ENCODE results near the gene AMHR2. TPM values are rescaled to one million over a fixed set of nuclear protein-coding genes. Genes with fewer than 3 reads are reported as not detected.

Gene AMHR2
- total RNA-seq, 3 donors from 2014 or later (not counting 1 experiment from before 2014, with no cell fraction given): not detected

DNA sequence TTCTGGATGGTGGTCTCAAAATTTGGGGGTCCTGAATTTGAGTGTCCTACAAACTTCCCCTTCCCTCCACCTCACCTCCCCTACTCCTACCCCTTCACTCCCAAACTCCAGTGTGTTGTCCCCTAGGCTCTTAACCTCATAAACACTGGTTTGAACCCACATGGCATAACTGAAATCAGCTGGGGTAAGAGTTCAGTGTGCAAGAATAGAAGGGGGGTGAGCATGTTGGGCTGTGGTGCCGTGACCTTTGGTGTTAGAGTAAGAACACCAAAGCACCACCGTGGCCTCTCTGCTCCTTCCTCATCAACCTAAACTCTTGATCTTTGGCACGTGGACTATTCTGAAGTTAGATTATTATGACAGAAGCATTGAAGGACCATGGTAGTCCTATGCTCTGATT is 39.3 kb downstream of the AMHR2 start:
- H3K9me3 ChIP-seq (ENCODE audit: control insufficient read depth, insufficient read depth, low read length): no peaks in the 10 kb centered on the region
- no peak overlapping the region for H3K27ac ChIP-seq (ENCODE audit: low read length)
- ATAC-seq (no peak), DNase-seq (no peak)
- H3K27me3 ChIP-seq (ENCODE audit: control insufficient read depth, insufficient read depth, low read length): no peaks in the 10 kb centered on the region
- intact Hi-C loops (cut with micrococcal nuclease): no loop called here
- no peak overlapping the region for H3K4me3 Mint-ChIP-seq
- no peak overlapping the region for H3K4me3 ChIP-seq (ENCODE audit: low read length)
- peaks cover 99% of the 10 kb centered on the region for H3K36me3 ChIP-seq (ENCODE audit: control insufficient read depth, insufficient read depth, low read length)
- H3K27me3 Mint-ChIP-seq (ENCODE audit: low read depth in 2 of 2): no peaks in the 10 kb centered on the region
- H3K36me3 Mint-ChIP-seq: peaks cover 38% of the 10 kb centered on the region
- TF ChIP-seq CTCF (IDR thresholded peaks at IDR 0.05): no peak
- 92% methylated on average over 2 of the region's 3 CpGs for WGBS (ENCODE audit: insufficient coverage)
- H3K9me3 Mint-ChIP-seq: no peaks in the 10 kb centered on the region
- H3K4me1 ChIP-seq (ENCODE audit: control insufficient read depth, insufficient read depth, low read length): no peaks in the 10 kb centered on the region
- peak overlapping the region; percentile 22 to 41 for H3K27ac Mint-ChIP-seq
- peaks cover 34 to 37% of the 10 kb centered on the region in 2 donors for H3K4me1 Mint-ChIP-seq

DNA sequence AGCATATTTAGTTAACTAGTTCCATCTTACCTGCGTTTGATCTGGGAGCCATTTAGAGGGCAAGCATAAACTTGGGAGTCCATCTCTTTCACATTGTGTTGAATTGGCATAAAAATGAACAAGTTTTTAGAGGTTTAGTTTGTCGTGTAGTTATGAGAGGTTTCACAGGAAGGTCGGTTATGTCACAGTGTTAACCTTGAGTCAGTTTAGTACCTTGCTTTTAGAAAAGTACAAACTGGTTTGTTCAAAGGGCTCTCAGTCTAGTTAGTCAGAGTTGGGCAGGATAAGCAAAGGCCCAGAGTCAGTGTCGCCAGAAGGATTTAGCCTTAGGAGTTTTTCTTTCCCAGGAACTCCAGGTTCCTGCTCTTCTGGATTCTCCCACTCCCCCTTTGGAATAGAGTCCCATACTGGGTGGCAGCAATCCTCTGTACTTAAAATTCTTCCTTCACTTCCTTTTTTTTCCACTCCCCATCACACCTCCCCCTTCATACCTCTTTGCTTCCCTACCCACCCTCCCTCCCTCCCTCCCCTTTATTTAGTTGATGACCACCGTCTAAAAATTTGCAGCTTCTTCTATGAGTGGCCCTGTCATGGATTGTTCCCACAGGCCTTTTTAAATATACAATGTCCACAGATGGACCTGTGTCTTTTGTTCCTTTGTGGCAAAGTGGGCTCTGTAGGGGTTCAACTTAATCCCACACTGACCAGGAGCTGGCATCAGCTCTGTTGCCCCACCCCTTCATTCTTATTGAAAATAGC is 40.3 kb downstream of the AMHR2 start:
- H3K9me3 Mint-ChIP-seq: no peaks in the 10 kb centered on the region
- Histone ChIP-seq H3K4me3 (ENCODE audit: low read length) (no peak overlapping the region), H3K27ac (ENCODE audit: low read length) (no peak overlapping the region), H3K36me3 (ENCODE audit: control insufficient read depth, insufficient read depth, low read length) (peaks cover 97% of the 10 kb centered on the region), H3K27me3 (ENCODE audit: control insufficient read depth, insufficient read depth, low read length) (no peaks in the 10 kb centered on the region), H3K9me3 (ENCODE audit: control insufficient read depth, insufficient read depth, low read length) (no peaks in the 10 kb centered on the region), H3K4me1 (ENCODE audit: control insufficient read depth, insufficient read depth, low read length) (no peaks in the 10 kb centered on the region)
- DNase-seq: no peak
- H3K27ac Mint-ChIP-seq: peak overlapping the region; percentile 20 to 31
- intact Hi-C loops (cut with micrococcal nuclease): no loop called here
- ATAC-seq: no peak
- no peaks in the 10 kb centered on the region for H3K27me3 Mint-ChIP-seq (ENCODE audit: low read depth in 2 of 2)
- peaks cover 48% of the 10 kb centered on the region for H3K36me3 Mint-ChIP-seq
- 87% methylated on average over 5 of the region's 5 CpGs for WGBS (ENCODE audit: insufficient coverage)
- H3K4me3 Mint-ChIP-seq: no peak overlapping the region
- TF ChIP-seq CTCF (IDR thresholded peaks at IDR 0.05): no peak
- peaks cover 37 to 41% of the 10 kb centered on the region in 2 donors for H3K4me1 Mint-ChIP-seq

- intact Hi-C loops (cut with micrococcal nuclease): no loop called here
- Histone ChIP-seq H3K4me1 (ENCODE audit: control insufficient read depth, insufficient read depth, low read length) (no peaks in the 10 kb centered on the region), H3K27ac (ENCODE audit: low read length) (no peak overlapping the region), H3K36me3 (ENCODE audit: control insufficient read depth, insufficient read depth, low read length) (peaks cover 97% of the 10 kb centered on the region), H3K27me3 (ENCODE audit: control insufficient read depth, insufficient read depth, low read length) (no peaks in the 10 kb centered on the region), H3K9me3 (ENCODE audit: control insufficient read depth, insufficient read depth, low read length) (no peaks in the 10 kb centered on the region), H3K4me3 (ENCODE audit: low read length) (no peak overlapping the region)
- 97% methylated on average over 10 of the region's 11 CpGs for WGBS (ENCODE audit: insufficient coverage)
- Mint-ChIP-seq H3K27ac (peak overlapping the region; percentile 31 to 64), H3K36me3 (peaks cover 48% of the 10 kb centered on the region), H3K27me3 (ENCODE audit: low read depth in 2 of 2) (no peaks in the 10 kb centered on the region), H3K9me3 (no peaks in the 10 kb centered on the region), H3K4me1 (peaks cover 37 to 41% of the 10 kb centered on the region in 2 donors), H3K4me3 (no peak overlapping the region)
- TF ChIP-seq CTCF (IDR thresholded peaks at IDR 0.05): no peak
- peak in 1 of 3 donors; percentile 13 for ATAC-seq
- DNase-seq: no peak
Observed at GRCh38 chr12:53464685-53465418, 41.2 kb downstream of the AMHR2 start.

Measured in natural killer cell (primary cell).